ENCODE measurements around the gene PPM1J.
A peak's percentile ranks its signal among the peaks of the same experiment; 100 is the strongest.

PPM1J gene

DNA sequence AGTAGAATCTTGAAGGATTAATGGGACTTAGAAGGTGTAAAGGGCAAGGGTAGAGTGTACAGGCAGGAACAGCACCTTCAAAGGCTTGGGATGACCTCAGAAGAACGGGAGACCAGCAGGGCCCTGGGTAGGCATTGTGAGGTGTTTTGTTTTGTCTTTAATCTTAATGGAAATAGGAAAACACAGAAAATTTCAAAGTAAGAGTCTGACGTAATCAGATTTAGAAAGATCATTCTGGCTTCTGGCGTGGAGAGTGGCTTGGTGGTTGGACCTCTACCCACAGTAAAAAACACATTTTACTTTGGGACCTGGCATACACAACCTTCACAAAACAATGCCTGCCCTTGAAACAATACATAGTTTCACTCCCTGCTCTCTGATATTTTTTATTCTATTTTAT is 36.5 kb downstream of the PPM1J start:
- Histone ChIP-seq H3K36me3 (ENCODE audit: control insufficient read depth, insufficient read depth, low read length) (no peaks in the 10 kb centered on the region), H3K4me1 (ENCODE audit: control insufficient read depth, insufficient read depth, low read length) (peaks cover 12% of the 10 kb centered on the region), H3K27ac (ENCODE audit: low read depth, low read length) (no peak overlapping the region), H3K27me3 (ENCODE audit: control insufficient read depth, insufficient read depth, low read length) (peaks cover 19% of the 10 kb centered on the region), H3K9me3 (ENCODE audit: control insufficient read depth, insufficient read depth, low read length) (no peaks in the 10 kb centered on the region), H3K4me3 (ENCODE audit: low read depth, low read length) (no peak overlapping the region), H3K9ac (ENCODE audit: low read depth, low read length) (no peak overlapping the region)

GRCh38 chr1:112677501-112677900 is 37.6 kb downstream of the PPM1J start:
- H3K4me1 ChIP-seq (ENCODE audit: control insufficient read depth, insufficient read depth, low read length) = peaks cover 23% of the 10 kb centered on the region
- no peak overlapping the region for H3K4me3 ChIP-seq (ENCODE audit: low read depth, low read length)
- no peak overlapping the region for H3K9ac ChIP-seq (ENCODE audit: low read depth, low read length)
- no peaks in the 10 kb centered on the region for H3K36me3 ChIP-seq (ENCODE audit: control insufficient read depth, insufficient read depth, low read length)
- H3K27me3 ChIP-seq (ENCODE audit: control insufficient read depth, insufficient read depth, low read length) = peaks cover 19% of the 10 kb centered on the region
- H3K9me3 ChIP-seq (ENCODE audit: control insufficient read depth, insufficient read depth, low read length) = no peaks in the 10 kb centered on the region
- no peak overlapping the region for H3K27ac ChIP-seq (ENCODE audit: low read depth, low read length)

- Histone ChIP-seq H3K27ac (ENCODE audit: low read depth, low read length) (no peak overlapping the region), H3K4me3 (ENCODE audit: low read depth, low read length) (no peak overlapping the region), H3K36me3 (ENCODE audit: control insufficient read depth, insufficient read depth, low read length) (no peaks in the 10 kb centered on the region), H3K4me1 (ENCODE audit: control insufficient read depth, insufficient read depth, low read length) (peaks cover 32% of the 10 kb centered on the region), H3K27me3 (ENCODE audit: control insufficient read depth, insufficient read depth, low read length) (peaks cover 19% of the 10 kb centered on the region), H3K9me3 (ENCODE audit: control insufficient read depth, insufficient read depth, low read length) (no peaks in the 10 kb centered on the region), H3K9ac (ENCODE audit: low read depth, low read length) (no peak overlapping the region)
These were observed 38.6 kb downstream of the PPM1J start for GRCh38 chr1:112676543-112676942.

GRCh38 chr1:112675728-112676381 is 39.3 kb downstream of the PPM1J start:
- no peaks in the 10 kb centered on the region for H3K9me3 ChIP-seq (ENCODE audit: control insufficient read depth, insufficient read depth, low read length)
- H3K36me3 ChIP-seq (ENCODE audit: control insufficient read depth, insufficient read depth, low read length) = peaks cover 7% of the 10 kb centered on the region; the same call in 1 of the 2 replicates
- no peak overlapping the region for H3K27ac ChIP-seq (ENCODE audit: low read depth, low read length)

DNA sequence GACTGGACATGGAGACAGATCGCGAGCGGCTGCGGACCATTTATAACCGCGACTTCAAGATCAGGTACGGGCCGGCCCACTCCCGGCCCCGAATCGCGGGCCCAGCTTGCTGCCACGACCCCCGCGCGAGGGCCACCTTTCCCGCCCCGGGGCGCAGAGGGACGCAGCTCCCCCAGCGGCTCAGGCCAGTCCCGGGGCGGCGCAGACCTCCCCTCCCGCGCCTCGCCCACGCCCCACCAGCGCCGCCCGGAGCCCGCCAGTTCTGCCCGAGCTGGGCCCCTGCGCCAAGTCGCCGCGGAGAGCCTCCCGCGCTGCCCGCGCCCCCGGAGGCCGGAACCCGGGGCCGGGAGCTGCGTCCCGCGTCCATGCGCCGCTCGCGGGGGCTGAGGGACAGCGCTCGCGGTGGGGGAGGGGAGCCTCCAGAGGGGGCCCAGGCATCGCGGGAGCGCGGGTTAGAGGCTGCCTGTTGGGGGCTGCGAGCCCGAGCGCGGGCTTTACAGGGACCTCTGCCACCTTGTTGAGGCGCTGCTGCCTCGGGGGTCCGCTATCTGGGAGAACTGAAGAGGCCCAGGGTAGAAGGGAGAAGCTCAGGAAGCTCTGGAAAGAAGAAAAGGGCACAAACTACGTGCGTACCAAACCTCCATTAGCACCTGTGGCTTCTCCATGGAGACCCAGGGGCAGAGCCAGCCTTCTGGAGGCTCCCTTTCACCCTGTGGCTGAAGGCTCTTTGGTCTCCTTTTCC is 40.0 kb downstream of the PPM1J start:
- peaks cover 14% of the 10 kb centered on the region for H3K36me3 ChIP-seq (ENCODE audit: control insufficient read depth, insufficient read depth, low read length)
- H3K9ac ChIP-seq (ENCODE audit: low read depth, low read length) = peak overlapping the region; percentile 76
- peak overlapping the region; percentile 91 for H3K4me3 ChIP-seq (ENCODE audit: low read depth, low read length)
- peaks cover 40% of the 10 kb centered on the region for H3K4me1 ChIP-seq (ENCODE audit: control insufficient read depth, insufficient read depth, low read length)
- H3K27me3 ChIP-seq (ENCODE audit: control insufficient read depth, insufficient read depth, low read length) = peaks cover 19% of the 10 kb centered on the region
- no peaks in the 10 kb centered on the region for H3K9me3 ChIP-seq (ENCODE audit: control insufficient read depth, insufficient read depth, low read length)
- H3K27ac ChIP-seq (ENCODE audit: low read depth, low read length) = peak overlapping the region; percentile 87

More at GRCh38 chr1:112675728-112676381, 39.3 kb downstream of the PPM1J start:
- Histone ChIP-seq H3K9ac (ENCODE audit: low read depth, low read length) (peak overlapping the region; percentile 76; the same call in 1 of the 2 replicates), H3K27me3 (ENCODE audit: control insufficient read depth, insufficient read depth, low read length) (peaks cover 19% of the 10 kb centered on the region), H3K4me3 (ENCODE audit: low read depth, low read length) (peak overlapping the region; percentile 91), H3K4me1 (ENCODE audit: control insufficient read depth, insufficient read depth, low read length) (peaks cover 39% of the 10 kb centered on the region)

DNA sequence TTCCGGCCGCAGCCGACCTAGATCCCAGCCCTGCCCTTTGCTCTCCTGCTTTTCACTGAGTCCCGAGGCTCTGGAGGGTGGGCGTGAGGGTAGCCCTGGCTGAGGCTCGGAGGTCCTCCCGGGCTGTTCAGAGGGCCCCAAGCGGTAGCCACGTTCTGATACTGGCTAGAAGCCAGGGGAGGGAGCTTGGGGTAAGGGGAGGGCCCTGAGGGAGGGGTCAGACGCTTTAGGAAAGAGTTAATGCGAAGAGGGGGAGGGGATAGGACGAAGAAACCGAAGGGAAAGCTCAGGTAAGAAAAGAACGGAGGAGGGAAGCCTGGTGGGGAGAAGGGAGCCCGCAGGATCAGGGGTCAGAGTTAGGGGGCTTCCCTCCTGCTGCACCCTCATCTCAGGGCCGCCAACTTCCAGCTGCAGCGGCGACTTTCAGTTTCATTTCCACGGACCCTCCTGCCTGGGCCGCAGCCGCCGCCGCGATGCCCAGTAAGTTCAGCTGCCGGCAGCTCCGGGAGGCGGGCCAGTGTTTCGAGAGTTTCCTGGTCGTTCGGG is 40.6 kb downstream of the PPM1J start, which contains the start of gene MOV10:
MOV10 (plus strand) TSS at position 220 of the 546 bp plus-strand sequence; CDS start at position 474, 254 bp downstream.
- Histone ChIP-seq H3K4me1 (ENCODE audit: control insufficient read depth, insufficient read depth, low read length) (peaks cover 40% of the 10 kb centered on the region), H3K27ac (ENCODE audit: low read depth, low read length) (peak within 1 kb of the TSS; percentile 87), H3K27me3 (ENCODE audit: control insufficient read depth, insufficient read depth, low read length) (peaks cover 19% of the 10 kb centered on the region)

GRCh38 chr1:112673592-112674439 is 41.3 kb downstream of the PPM1J start:
- H3K27me3 ChIP-seq (ENCODE audit: control insufficient read depth, insufficient read depth, low read length) = peaks cover 19% of the 10 kb centered on the region
- peak overlapping the region; percentile 76; the same call in 1 of the 2 replicates for H3K9ac ChIP-seq (ENCODE audit: low read depth, low read length)
- H3K4me3 ChIP-seq (ENCODE audit: low read depth, low read length) = peak overlapping the region; percentile 91
- peaks cover 40% of the 10 kb centered on the region for H3K4me1 ChIP-seq (ENCODE audit: control insufficient read depth, insufficient read depth, low read length)
- peak overlapping the region; percentile 87 for H3K27ac ChIP-seq (ENCODE audit: low read depth, low read length)
- no peaks in the 10 kb centered on the region for H3K9me3 ChIP-seq (ENCODE audit: control insufficient read depth, insufficient read depth, low read length)
- H3K36me3 ChIP-seq (ENCODE audit: control insufficient read depth, insufficient read depth, low read length) = peaks cover 27% of the 10 kb centered on the region

More for the DNA sequence above, 40.6 kb downstream of the PPM1J start, which contains the start of gene MOV10:
- H3K9me3 ChIP-seq (ENCODE audit: control insufficient read depth, insufficient read depth, low read length) = no peaks in the 10 kb centered on the region
- peaks cover 20% of the 10 kb centered on the region for H3K36me3 ChIP-seq (ENCODE audit: control insufficient read depth, insufficient read depth, low read length)
- H3K9ac ChIP-seq (ENCODE audit: low read depth, low read length) = peak within 1 kb of the TSS; percentile 76
- H3K4me3 ChIP-seq (ENCODE audit: low read depth, low read length) = peak within 1 kb of the TSS; percentile 91

- Histone ChIP-seq H3K4me3 (ENCODE audit: low read depth, low read length) (no peak overlapping the region), H3K9ac (ENCODE audit: low read depth, low read length) (no peak overlapping the region), H3K9me3 (ENCODE audit: control insufficient read depth, insufficient read depth, low read length) (no peaks in the 10 kb centered on the region), H3K27ac (ENCODE audit: low read depth, low read length) (peak overlapping the region; percentile 74), H3K36me3 (ENCODE audit: control insufficient read depth, insufficient read depth, low read length) (peaks cover 37% of the 10 kb centered on the region), H3K27me3 (ENCODE audit: control insufficient read depth, insufficient read depth, low read length) (peaks cover 19% of the 10 kb centered on the region), H3K4me1 (ENCODE audit: control insufficient read depth, insufficient read depth, low read length) (peaks cover 40% of the 10 kb centered on the region)
These were observed 42.3 kb downstream of the PPM1J start for GRCh38 chr1:112672842-112673241.

- Histone ChIP-seq H3K9me3 (ENCODE audit: control insufficient read depth, insufficient read depth, low read length) (no peaks in the 10 kb centered on the region), H3K9ac (ENCODE audit: low read depth, low read length) (no peak overlapping the region), H3K4me1 (ENCODE audit: control insufficient read depth, insufficient read depth, low read length) (peaks cover 40% of the 10 kb centered on the region), H3K4me3 (ENCODE audit: low read depth, low read length) (no peak overlapping the region; the same call in 1 of the 2 replicates), H3K27ac (ENCODE audit: low read depth, low read length) (peak overlapping the region; percentile 83), H3K36me3 (ENCODE audit: control insufficient read depth, insufficient read depth, low read length) (peaks cover 45% of the 10 kb centered on the region), H3K27me3 (ENCODE audit: control insufficient read depth, insufficient read depth, low read length) (peaks cover 16% of the 10 kb centered on the region)
These were observed 43.1 kb downstream of the PPM1J start for GRCh38 chr1:112672009-112672408.

- Histone ChIP-seq H3K27ac (ENCODE audit: low read depth, low read length) (no peak overlapping the region), H3K36me3 (ENCODE audit: control insufficient read depth, insufficient read depth, low read length) (peaks cover 85% of the 10 kb centered on the region)
These were observed 48.2 kb downstream of the PPM1J start for GRCh38 chr1:112666946-112667345.

More at GRCh38 chr1:112666946-112667345, 48.2 kb downstream of the PPM1J start:
- Histone ChIP-seq H3K27me3 (ENCODE audit: control insufficient read depth, insufficient read depth, low read length) (no peaks in the 10 kb centered on the region), H3K9ac (ENCODE audit: low read depth, low read length) (no peak overlapping the region), H3K4me3 (ENCODE audit: low read depth, low read length) (no peak overlapping the region), H3K4me1 (ENCODE audit: control insufficient read depth, insufficient read depth, low read length) (peaks cover 12% of the 10 kb centered on the region), H3K9me3 (ENCODE audit: control insufficient read depth, insufficient read depth, low read length) (no peaks in the 10 kb centered on the region)

All from HUES48 (cell line).